Gastrocnemius medialis (tissue), 4 donors: ENCODE measurements around the gene GDF10. TPM values are rescaled to one million over a fixed set of nuclear protein-coding genes. Genes with fewer than 3 reads are reported as not detected.

ENCODE experiments used
- ATAC-seq, 2 donors: fragments of 150-250 bp; one replicate each; pipeline ENCODE4 v1.9.1; 2016
- DNase-seq, 2 donors: peaks; one replicate each; pipeline ENCODE4 v3.0.0-alpha.2; 2019
- H3K27ac ChIP-seq, 4 donors: fragments of 200-600 bp; sonication (generic); 1 replicate in 1 of 4; 2 replicates in 3 of 4; pipeline ENCODE4 v1.5.1; 2016 to 2018; ENCODE audit warnings: mild to moderate bottlenecking in 2 of 4, moderate library complexity in 1 of 4
- H3K27me3 ChIP-seq, 3 donors: fragments of 200-600 bp; sonication (generic) in 2 of 3; 1 replicate in 1 of 3; 2 replicates in 2 of 3; pipeline versions ENCODE4 v1.5.1 to v1.6.0; 2016 to 2019; ENCODE audit warnings: mild to moderate bottlenecking in 1 of 3, moderate library complexity in 1 of 3
- H3K36me3 ChIP-seq, 2 donors: fragments of 200-600 bp; sonication (generic) in 1 of 2; one replicate each; pipeline ENCODE4 v1.5.1; 2017 to 2018
- H3K4me1 ChIP-seq, 2 donors: fragments of 200-600 bp; sonication (generic) in 1 of 2; one replicate each; pipeline ENCODE4 v1.5.1; 2016 to 2017; ENCODE audit warnings: mild to moderate bottlenecking in 2 of 2
- H3K4me3 ChIP-seq, 4 donors: fragments of 200-600 bp; sonication (generic) in 3 of 4; 1 replicate in 1 of 4; 2 replicates in 3 of 4; pipeline ENCODE4 v1.5.1; 2016 to 2019; ENCODE audit warnings: mild to moderate bottlenecking in 2 of 4
- H3K9me3 ChIP-seq, 3 donors: fragments of 200-600 bp; sonication (generic) in 2 of 3; 1 replicate in 1 of 3; 2 replicates in 2 of 3; pipeline ENCODE4 v1.5.1; 2016 to 2019
- CTCF ChIP-seq, 5 experiments: fragments of 450-650 bp in 3 of 5; fragments of 200-600 bp in 2 of 5; sonication (generic) in 2 of 5; IDR thresholded peaks in 4 of 5; conservative IDR thresholded peaks in 1 of 5; 1 replicate in 4 of 5; 2 replicates in 1 of 5; pipeline ENCODE4 v1.5.1; 2016 to 2019; ENCODE audit warnings: antibody characterized with exemption in 5 of 5, mild to moderate bottlenecking in 3 of 5, moderate library complexity in 3 of 5
- POLR2A ChIP-seq, 2 donors: fragments of 450-650 bp; IDR thresholded peaks; one replicate each; pipeline ENCODE4 v1.6.1; 2017; ENCODE audit warnings: antibody characterized with exemption in 2 of 2, mild to moderate bottlenecking in 2 of 2, moderate library complexity in 2 of 2
- in situ Hi-C, 4 donors: fragments of 200-750 bp; cut with MboI; loops; one replicate each; pipeline versions ENCODE4 v1.15.0 to v1.8.0; 2017; ENCODE audit warnings: low sequenced_read_pairs in 4 of 4
- intact Hi-C: fragments of 100-400 bp; cut with DNase I; formaldehyde crosslinking; loops from one replicate; pipeline ENCODE4 v1.15.1; 2023; ENCODE audit warnings: low total_unique reads
- total RNA-seq, 4 donors: library from RNA; depleted of rRNA; stranded (reverse); fragments of >200 nt; gene quantifications; one replicate each; pipeline versions ENCODE4 v1.1.0 to v1.2.3, GENCODE V29; 2016

GDF10 gene
- total RNA-seq, 4 donors from 2014 or later = 0.20 to 0.72 (median 0.36) TPM

GRCh38 chr10:47261121-47261520 is 38.9 kb upstream of the GDF10 start:
- no peak overlapping the region for H3K27ac ChIP-seq
- TF ChIP-seq POLR2A (IDR thresholded peaks at IDR 0.05) (no peak), CTCF (IDR thresholded peaks at IDR 0.05 in 4 of 5, conservative IDR thresholded peaks at IDR 0.05 in 1 of 5) (no peak)
- in situ Hi-C loops (no loop called here), intact Hi-C loops (no loop called here)
- no peak for ATAC-seq
- no peaks in the 10 kb centered on the region for H3K9me3 ChIP-seq
- no peaks in the 10 kb centered on the region for H3K36me3 ChIP-seq
- H3K27me3 ChIP-seq = no peaks in the 10 kb centered on the region
- no peak for DNase-seq
- no peaks in the 10 kb centered on the region for H3K4me1 ChIP-seq
- H3K4me3 ChIP-seq = no peak overlapping the region

- Histone ChIP-seq H3K36me3 (no peaks in the 10 kb centered on the region), H3K9me3 (no peaks in the 10 kb centered on the region), H3K4me3 (no peak overlapping the region), H3K27ac (no peak overlapping the region), H3K27me3 (no peaks in the 10 kb centered on the region), H3K4me1 (no peaks in the 10 kb centered on the region)
- in situ Hi-C loops = no loop called here
- ATAC-seq = no peak
- DNase-seq = no peak
- intact Hi-C loops = no loop called here
- TF ChIP-seq POLR2A (IDR thresholded peaks at IDR 0.05) (no peak), CTCF (IDR thresholded peaks at IDR 0.05 in 4 of 5, conservative IDR thresholded peaks at IDR 0.05 in 1 of 5) (no peak)
These were observed 38.4 kb upstream of the GDF10 start for GRCh38 chr10:47261556-47261955.

- no peaks in the 10 kb centered on the region for H3K4me1 ChIP-seq
- TF ChIP-seq POLR2A (IDR thresholded peaks at IDR 0.05) (no peak), CTCF (IDR thresholded peaks at IDR 0.05 in 4 of 5, conservative IDR thresholded peaks at IDR 0.05 in 1 of 5) (no peak)
- no peak overlapping the region for H3K27ac ChIP-seq
- H3K27me3 ChIP-seq = no peaks in the 10 kb centered on the region
- H3K4me3 ChIP-seq = no peak overlapping the region
- in situ Hi-C loops (no loop called here), intact Hi-C loops (no loop called here)
- no peaks in the 10 kb centered on the region for H3K36me3 ChIP-seq
- no peak for ATAC-seq
- no peaks in the 10 kb centered on the region for H3K9me3 ChIP-seq
- no peak for DNase-seq
These were observed 37.1 kb upstream of the GDF10 start for GRCh38 chr10:47262606-47263533.

- intact Hi-C loops = no loop called here
- in situ Hi-C loops = no loop called here
These were observed 35.2 kb upstream of the GDF10 start for GRCh38 chr10:47264797-47265281.

More at GRCh38 chr10:47264797-47265281, 35.2 kb upstream of the GDF10 start:
- no peaks in the 10 kb centered on the region for H3K36me3 ChIP-seq
- H3K27me3 ChIP-seq = no peaks in the 10 kb centered on the region
- ATAC-seq = no peak
- no peak for DNase-seq
- no peak overlapping the region for H3K27ac ChIP-seq
- H3K4me3 ChIP-seq = no peak overlapping the region
- H3K4me1 ChIP-seq = no peaks in the 10 kb centered on the region
- TF ChIP-seq POLR2A (IDR thresholded peaks at IDR 0.05) (no peak), CTCF (IDR thresholded peaks at IDR 0.05 in 4 of 5, conservative IDR thresholded peaks at IDR 0.05 in 1 of 5) (no peak)
- H3K9me3 ChIP-seq = no peaks in the 10 kb centered on the region
